HEK293 (cell line): Measurements from ENCODE around the gene SP7.

Experiments
- HOXA7 ChIP-seq: sonication (generic); formaldehyde crosslinking; IDR thresholded peaks from 2 replicates; pipeline ENCODE4 v1.8.1; 2022; ENCODE audit warnings: missing genetic modification reagents, borderline replicate concordance
- KLF1 ChIP-seq: fragments of 450-650 bp; formaldehyde crosslinking; IDR thresholded peaks from 2 replicates; pipeline ENCODE4 v1.5.1; 2016; ENCODE audit warnings: missing biosample characterization, missing genetic modification characterization
- SP7 ChIP-seq: fragments of 450-650 bp; formaldehyde crosslinking; IDR thresholded peaks from 2 replicates; pipeline ENCODE4 v1.5.1; 2016; ENCODE audit warnings: missing biosample characterization, missing genetic modification characterization
- ZNF114 ChIP-seq: fragments of 450-650 bp; formaldehyde crosslinking; IDR thresholded peaks from 2 replicates; pipeline ENCODE4 v1.5.0; 2017; ENCODE audit warnings: missing biosample characterization, missing genetic modification characterization
- ZNF174 ChIP-seq: fragments of 450-650 bp; formaldehyde crosslinking; IDR thresholded peaks from 2 replicates; pipeline ENCODE4 v1.5.0; 2017; ENCODE audit warnings: missing biosample characterization, mild to moderate bottlenecking, missing genetic modification characterization
- ZNF473 ChIP-seq: fragments of 450-650 bp; formaldehyde crosslinking; IDR thresholded peaks from 2 replicates; pipeline ENCODE4 v1.5.1; 2017; ENCODE audit warnings: missing biosample characterization, missing genetic modification characterization
- ZNF837 ChIP-seq: fragments of 450-650 bp; formaldehyde crosslinking; IDR thresholded peaks from 2 replicates; pipeline ENCODE4 v1.5.1; 2016; ENCODE audit warnings: missing biosample characterization, missing genetic modification characterization
- TF ChIP-seq, protein P1 (sequence below): fragments of 450-650 bp; formaldehyde crosslinking; conservative IDR thresholded peaks from 2 replicates; pipeline ENCODE4 v1.5.1; 2016; ENCODE audit warnings: low read depth, missing biosample characterization, missing genetic modification characterization
- TF ChIP-seq, protein P2 (sequence below): fragments of 450-650 bp; formaldehyde crosslinking; IDR thresholded peaks from 2 replicates; pipeline ENCODE4 v1.5.1; 2017; ENCODE audit warnings: missing biosample characterization, mild to moderate bottlenecking, missing genetic modification characterization, moderate library complexity
- TF ChIP-seq, protein P3 (sequence below): fragments of 450-650 bp; formaldehyde crosslinking; IDR thresholded peaks from 2 replicates; pipeline ENCODE4 v1.5.1; 2016; ENCODE audit warnings: missing biosample characterization, missing genetic modification characterization
- TF ChIP-seq, protein P4 (sequence below): fragments of 450-650 bp; formaldehyde crosslinking; IDR thresholded peaks from 2 replicates; pipeline ENCODE4 v1.5.1; 2017; ENCODE audit warnings: missing biosample characterization, missing genetic modification characterization
- TF ChIP-seq, protein P5 (sequence below): fragments of 450-650 bp; formaldehyde crosslinking; IDR thresholded peaks from 2 replicates; pipeline ENCODE4 v1.5.1; 2016; ENCODE audit warnings: missing biosample characterization, missing genetic modification characterization
- TF ChIP-seq, protein P6 (sequence below): fragments of 450-650 bp; formaldehyde crosslinking; IDR thresholded peaks from 2 replicates; pipeline ENCODE4 v1.5.1; 2016; ENCODE audit warnings: missing biosample characterization, missing genetic modification characterization, borderline replicate concordance
- TF ChIP-seq, protein P7 (sequence below): fragments of 450-650 bp; formaldehyde crosslinking; IDR thresholded peaks from 2 replicates; pipeline ENCODE4 v1.5.1; 2016; ENCODE audit warnings: missing biosample characterization, missing genetic modification characterization
- TF ChIP-seq, protein P8 (sequence below): fragments of 450-650 bp; formaldehyde crosslinking; IDR thresholded peaks from 2 replicates; pipeline ENCODE4 v1.5.1; 2016; ENCODE audit warnings: missing biosample characterization, missing genetic modification characterization
- TF ChIP-seq, protein P9 (sequence below): sonication (generic); formaldehyde crosslinking; IDR thresholded peaks from 2 replicates; pipeline ENCODE4 v1.8.1; 2022; ENCODE audit warnings: mild to moderate bottlenecking, moderate library complexity, missing genetic modification reagents

Gene SP7

DNA sequence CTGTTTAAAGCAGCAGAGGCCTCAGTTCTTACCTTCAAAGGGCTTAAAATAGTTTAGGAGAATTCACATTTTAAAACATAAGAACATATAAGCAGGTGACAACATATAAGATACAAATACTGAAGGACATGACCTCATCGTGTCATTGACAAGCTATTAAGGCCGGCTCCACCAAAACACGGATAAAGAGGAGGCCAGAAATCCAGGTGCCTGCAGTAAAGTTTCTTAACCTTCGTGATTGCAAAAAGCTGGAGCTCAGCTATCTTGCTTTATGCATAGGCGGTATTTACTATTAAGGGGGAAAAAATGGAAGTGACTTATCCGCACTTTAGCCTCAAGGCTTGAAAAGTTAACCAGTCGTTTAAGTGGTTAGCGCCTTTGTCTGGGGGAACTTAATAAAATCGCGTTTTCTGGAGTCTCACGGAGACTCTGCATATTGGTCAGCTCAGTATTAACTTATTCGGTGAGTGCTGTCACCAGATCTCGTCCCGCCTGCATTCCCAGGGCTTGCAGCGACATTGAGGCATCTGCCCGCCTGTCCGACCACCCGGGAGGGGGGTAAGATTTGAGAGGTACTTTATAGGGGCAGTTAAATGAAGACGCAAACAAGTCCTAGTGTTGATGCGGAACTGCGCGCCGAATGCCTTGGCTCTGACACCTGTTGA, 42.7 kb upstream of the SP7 start (continued):
- TF ChIP-seq, protein P1, sequence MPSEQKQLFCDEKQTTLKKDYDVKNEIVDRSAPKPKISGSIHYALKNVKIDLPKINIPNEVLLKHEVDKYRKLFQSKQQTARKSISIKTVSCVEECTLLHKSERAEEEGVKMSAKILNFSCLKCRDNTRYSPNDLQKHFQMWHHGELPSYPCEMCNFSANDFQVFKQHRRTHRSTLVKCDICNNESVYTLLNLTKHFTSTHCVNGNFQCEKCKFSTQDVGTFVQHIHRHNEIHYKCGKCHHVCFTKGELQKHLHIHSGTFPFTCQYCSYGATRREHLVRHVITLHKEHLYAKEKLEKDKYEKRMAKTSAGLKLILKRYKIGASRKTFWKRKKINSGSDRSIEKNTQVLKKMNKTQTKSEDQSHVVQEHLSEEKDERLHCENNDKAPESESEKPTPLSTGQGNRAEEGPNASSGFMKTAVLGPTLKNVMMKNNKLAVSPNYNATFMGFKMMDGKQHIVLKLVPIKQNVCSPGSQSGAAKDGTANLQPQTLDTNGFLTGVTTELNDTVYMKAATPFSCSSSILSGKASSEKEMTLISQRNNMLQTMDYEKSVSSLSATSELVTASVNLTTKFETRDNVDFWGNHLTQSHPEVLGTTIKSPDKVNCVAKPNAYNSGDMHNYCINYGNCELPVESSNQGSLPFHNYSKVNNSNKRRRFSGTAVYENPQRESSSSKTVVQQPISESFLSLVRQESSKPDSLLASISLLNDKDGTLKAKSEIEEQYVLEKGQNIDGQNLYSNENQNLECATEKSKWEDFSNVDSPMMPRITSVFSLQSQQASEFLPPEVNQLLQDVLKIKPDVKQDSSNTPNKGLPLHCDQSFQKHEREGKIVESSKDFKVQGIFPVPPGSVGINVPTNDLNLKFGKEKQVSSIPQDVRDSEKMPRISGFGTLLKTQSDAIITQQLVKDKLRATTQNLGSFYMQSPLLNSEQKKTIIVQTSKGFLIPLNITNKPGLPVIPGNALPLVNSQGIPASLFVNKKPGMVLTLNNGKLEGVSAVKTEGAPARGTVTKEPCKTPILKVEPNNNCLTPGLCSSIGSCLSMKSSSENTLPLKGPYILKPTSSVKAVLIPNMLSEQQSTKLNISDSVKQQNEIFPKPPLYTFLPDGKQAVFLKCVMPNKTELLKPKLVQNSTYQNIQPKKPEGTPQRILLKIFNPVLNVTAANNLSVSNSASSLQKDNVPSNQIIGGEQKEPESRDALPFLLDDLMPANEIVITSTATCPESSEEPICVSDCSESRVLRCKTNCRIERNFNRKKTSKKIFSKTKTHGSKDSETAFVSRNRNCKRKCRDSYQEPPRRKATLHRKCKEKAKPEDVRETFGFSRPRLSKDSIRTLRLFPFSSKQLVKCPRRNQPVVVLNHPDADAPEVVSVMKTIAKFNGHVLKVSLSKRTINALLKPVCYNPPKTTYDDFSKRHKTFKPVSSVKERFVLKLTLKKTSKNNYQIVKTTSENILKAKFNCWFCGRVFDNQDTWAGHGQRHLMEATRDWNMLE (tag by site-specific recombination), result peak; percentile 30; the same call in 1 of the 2 replicates
- no peak for TF ChIP-seq ZNF837
- TF ChIP-seq, protein P2, sequence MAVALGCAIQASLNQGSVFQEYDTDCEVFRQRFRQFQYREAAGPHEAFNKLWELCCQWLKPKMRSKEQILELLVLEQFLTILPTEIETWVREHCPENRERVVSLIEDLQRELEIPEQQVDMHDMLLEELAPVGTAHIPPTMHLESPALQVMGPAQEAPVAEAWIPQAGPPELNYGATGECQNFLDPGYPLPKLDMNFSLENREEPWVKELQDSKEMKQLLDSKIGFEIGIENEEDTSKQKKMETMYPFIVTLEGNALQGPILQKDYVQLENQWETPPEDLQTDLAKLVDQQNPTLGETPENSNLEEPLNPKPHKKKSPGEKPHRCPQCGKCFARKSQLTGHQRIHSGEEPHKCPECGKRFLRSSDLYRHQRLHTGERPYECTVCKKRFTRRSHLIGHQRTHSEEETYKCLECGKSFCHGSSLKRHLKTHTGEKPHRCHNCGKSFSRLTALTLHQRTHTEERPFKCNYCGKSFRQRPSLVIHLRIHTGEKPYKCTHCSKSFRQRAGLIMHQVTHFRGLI (tag by site-specific recombination), result peak; percentile 17; the same call in 1 of the 2 replicates
- TF ChIP-seq SP7 (tag by site-specific recombination), result peak; percentile 69; the same call in 1 of the 2 replicates
- TF ChIP-seq, protein P3, sequence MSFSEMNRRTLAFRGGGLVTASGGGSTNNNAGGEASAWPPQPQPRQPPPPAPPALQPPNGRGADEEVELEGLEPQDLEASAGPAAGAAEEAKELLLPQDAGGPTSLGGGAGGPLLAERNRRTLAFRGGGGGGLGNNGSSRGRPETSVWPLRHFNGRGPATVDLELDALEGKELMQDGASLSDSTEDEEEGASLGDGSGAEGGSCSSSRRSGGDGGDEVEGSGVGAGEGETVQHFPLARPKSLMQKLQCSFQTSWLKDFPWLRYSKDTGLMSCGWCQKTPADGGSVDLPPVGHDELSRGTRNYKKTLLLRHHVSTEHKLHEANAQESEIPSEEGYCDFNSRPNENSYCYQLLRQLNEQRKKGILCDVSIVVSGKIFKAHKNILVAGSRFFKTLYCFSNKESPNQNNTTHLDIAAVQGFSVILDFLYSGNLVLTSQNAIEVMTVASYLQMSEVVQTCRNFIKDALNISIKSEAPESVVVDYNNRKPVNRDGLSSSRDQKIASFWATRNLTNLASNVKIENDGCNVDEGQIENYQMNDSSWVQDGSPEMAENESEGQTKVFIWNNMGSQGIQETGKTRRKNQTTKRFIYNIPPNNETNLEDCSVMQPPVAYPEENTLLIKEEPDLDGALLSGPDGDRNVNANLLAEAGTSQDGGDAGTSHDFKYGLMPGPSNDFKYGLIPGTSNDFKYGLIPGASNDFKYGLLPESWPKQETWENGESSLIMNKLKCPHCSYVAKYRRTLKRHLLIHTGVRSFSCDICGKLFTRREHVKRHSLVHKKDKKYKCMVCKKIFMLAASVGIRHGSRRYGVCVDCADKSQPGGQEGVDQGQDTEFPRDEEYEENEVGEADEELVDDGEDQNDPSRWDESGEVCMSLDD (tag by site-specific recombination), result no peak
- TF ChIP-seq ZNF114 (tag by site-specific recombination), result no peak
- no peak for TF ChIP-seq ZNF473 (tag by site-specific recombination)
- TF ChIP-seq KLF1 (tag by site-specific recombination), result no peak
- TF ChIP-seq, protein P4, sequence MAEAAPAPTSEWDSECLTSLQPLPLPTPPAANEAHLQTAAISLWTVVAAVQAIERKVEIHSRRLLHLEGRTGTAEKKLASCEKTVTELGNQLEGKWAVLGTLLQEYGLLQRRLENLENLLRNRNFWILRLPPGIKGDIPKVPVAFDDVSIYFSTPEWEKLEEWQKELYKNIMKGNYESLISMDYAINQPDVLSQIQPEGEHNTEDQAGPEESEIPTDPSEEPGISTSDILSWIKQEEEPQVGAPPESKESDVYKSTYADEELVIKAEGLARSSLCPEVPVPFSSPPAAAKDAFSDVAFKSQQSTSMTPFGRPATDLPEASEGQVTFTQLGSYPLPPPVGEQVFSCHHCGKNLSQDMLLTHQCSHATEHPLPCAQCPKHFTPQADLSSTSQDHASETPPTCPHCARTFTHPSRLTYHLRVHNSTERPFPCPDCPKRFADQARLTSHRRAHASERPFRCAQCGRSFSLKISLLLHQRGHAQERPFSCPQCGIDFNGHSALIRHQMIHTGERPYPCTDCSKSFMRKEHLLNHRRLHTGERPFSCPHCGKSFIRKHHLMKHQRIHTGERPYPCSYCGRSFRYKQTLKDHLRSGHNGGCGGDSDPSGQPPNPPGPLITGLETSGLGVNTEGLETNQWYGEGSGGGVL, result no peak
- TF ChIP-seq, protein P5, sequence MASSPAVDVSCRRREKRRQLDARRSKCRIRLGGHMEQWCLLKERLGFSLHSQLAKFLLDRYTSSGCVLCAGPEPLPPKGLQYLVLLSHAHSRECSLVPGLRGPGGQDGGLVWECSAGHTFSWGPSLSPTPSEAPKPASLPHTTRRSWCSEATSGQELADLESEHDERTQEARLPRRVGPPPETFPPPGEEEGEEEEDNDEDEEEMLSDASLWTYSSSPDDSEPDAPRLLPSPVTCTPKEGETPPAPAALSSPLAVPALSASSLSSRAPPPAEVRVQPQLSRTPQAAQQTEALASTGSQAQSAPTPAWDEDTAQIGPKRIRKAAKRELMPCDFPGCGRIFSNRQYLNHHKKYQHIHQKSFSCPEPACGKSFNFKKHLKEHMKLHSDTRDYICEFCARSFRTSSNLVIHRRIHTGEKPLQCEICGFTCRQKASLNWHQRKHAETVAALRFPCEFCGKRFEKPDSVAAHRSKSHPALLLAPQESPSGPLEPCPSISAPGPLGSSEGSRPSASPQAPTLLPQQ (tag by site-specific recombination), result peak; percentile 73
- TF ChIP-seq ZNF174, result no peak
- TF ChIP-seq, protein P6, sequence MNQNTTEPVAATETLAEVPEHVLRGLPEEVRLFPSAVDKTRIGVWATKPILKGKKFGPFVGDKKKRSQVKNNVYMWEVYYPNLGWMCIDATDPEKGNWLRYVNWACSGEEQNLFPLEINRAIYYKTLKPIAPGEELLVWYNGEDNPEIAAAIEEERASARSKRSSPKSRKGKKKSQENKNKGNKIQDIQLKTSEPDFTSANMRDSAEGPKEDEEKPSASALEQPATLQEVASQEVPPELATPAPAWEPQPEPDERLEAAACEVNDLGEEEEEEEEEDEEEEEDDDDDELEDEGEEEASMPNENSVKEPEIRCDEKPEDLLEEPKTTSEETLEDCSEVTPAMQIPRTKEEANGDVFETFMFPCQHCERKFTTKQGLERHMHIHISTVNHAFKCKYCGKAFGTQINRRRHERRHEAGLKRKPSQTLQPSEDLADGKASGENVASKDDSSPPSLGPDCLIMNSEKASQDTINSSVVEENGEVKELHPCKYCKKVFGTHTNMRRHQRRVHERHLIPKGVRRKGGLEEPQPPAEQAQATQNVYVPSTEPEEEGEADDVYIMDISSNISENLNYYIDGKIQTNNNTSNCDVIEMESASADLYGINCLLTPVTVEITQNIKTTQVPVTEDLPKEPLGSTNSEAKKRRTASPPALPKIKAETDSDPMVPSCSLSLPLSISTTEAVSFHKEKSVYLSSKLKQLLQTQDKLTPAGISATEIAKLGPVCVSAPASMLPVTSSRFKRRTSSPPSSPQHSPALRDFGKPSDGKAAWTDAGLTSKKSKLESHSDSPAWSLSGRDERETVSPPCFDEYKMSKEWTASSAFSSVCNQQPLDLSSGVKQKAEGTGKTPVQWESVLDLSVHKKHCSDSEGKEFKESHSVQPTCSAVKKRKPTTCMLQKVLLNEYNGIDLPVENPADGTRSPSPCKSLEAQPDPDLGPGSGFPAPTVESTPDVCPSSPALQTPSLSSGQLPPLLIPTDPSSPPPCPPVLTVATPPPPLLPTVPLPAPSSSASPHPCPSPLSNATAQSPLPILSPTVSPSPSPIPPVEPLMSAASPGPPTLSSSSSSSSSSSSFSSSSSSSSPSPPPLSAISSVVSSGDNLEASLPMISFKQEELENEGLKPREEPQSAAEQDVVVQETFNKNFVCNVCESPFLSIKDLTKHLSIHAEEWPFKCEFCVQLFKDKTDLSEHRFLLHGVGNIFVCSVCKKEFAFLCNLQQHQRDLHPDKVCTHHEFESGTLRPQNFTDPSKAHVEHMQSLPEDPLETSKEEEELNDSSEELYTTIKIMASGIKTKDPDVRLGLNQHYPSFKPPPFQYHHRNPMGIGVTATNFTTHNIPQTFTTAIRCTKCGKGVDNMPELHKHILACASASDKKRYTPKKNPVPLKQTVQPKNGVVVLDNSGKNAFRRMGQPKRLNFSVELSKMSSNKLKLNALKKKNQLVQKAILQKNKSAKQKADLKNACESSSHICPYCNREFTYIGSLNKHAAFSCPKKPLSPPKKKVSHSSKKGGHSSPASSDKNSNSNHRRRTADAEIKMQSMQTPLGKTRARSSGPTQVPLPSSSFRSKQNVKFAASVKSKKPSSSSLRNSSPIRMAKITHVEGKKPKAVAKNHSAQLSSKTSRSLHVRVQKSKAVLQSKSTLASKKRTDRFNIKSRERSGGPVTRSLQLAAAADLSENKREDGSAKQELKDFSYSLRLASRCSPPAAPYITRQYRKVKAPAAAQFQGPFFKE (tag by site-specific recombination), result no peak
- TF ChIP-seq, protein P7, sequence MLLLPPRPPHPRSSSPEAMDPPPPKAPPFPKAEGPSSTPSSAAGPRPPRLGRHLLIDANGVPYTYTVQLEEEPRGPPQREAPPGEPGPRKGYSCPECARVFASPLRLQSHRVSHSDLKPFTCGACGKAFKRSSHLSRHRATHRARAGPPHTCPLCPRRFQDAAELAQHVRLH (tag by site-specific recombination), result 0 out of 2 replicates have a peak, but pooled peaks have one; percentile 12
- TF ChIP-seq HOXA7, result no peak
- TF ChIP-seq, protein P8, sequence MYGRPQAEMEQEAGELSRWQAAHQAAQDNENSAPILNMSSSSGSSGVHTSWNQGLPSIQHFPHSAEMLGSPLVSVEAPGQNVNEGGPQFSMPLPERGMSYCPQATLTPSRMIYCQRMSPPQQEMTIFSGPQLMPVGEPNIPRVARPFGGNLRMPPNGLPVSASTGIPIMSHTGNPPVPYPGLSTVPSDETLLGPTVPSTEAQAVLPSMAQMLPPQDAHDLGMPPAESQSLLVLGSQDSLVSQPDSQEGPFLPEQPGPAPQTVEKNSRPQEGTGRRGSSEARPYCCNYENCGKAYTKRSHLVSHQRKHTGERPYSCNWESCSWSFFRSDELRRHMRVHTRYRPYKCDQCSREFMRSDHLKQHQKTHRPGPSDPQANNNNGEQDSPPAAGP (tag by site-specific recombination), result no peak; the same call in none of the 2 replicates
- TF ChIP-seq, protein P9, sequence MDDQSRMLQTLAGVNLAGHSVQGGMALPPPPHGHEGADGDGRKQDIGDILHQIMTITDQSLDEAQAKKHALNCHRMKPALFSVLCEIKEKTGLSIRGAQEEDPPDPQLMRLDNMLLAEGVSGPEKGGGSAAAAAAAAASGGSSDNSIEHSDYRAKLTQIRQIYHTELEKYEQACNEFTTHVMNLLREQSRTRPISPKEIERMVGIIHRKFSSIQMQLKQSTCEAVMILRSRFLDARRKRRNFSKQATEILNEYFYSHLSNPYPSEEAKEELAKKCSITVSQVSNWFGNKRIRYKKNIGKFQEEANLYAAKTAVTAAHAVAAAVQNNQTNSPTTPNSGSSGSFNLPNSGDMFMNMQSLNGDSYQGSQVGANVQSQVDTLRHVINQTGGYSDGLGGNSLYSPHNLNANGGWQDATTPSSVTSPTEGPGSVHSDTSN, result no peak
